ENCODE measurements around the gene FCRLB. TPM values are rescaled to one million over a fixed set of nuclear protein-coding genes. Genes with fewer than 3 reads are reported as not detected.

FCRLB gene
- total RNA-seq, 1 donor = 0.54 TPM

Small RNA genes lying within 50 kb of the gene (small RNA-seq; reads per million reads assigned to genes)
- gene RF00019 = not detected
- not detected for gene RN7SL466P

Other genes with a start within 250 kb of the FCRLB start
- gene FCGR2A, start 216.1 kb upstream of the FCRLB start, total RNA-seq = 7.3 TPM
- gene HSPA6, start 197.0 kb upstream of the FCRLB start, total RNA-seq = 0.54 TPM
- gene FCGR3A, start 171.7 kb upstream of the FCRLB start, total RNA-seq = 1.6 TPM
- 0.27 TPM for gene FCGR3B, start 90.4 kb upstream of the FCRLB start, total RNA-seq
- gene FCGR2B, start 58.4 kb upstream of the FCRLB start, total RNA-seq = 0.81 TPM
- gene FCRLA, start 14.3 kb upstream of the FCRLB start, total RNA-seq = 1.1 TPM
- gene DUSP12, start 28.2 kb downstream of the FCRLB start, total RNA-seq = 26.1 TPM
- gene ATF6, start 44.8 kb downstream of the FCRLB start, total RNA-seq = 17.0 TPM